ENCODE results near the gene SENP1. TPM values are rescaled to one million over a fixed set of nuclear protein-coding genes. Genes with fewer than 3 reads are reported as not detected.

The SENP1 gene
- total and polyA plus RNA-seq, 7 donors: 4.2 to 26.0 (median 16.9) TPM

GRCh38 chr12:48028541-48029431 lies 77.1 kb downstream of the SENP1 start:
- H3K36me3 ChIP-seq: no peaks in the 10 kb centered on the region
- no peak overlapping the region for H3K4me3 ChIP-seq
- H3K27ac ChIP-seq: no peak overlapping the region
- WGBS, 2 donors: 49 to 51% methylated on average over 5 of the region's 5 CpGs
- H3K4me1 ChIP-seq: no peaks in the 10 kb centered on the region
- no peak for TF ChIP-seq POLR2AphosphoS5 (IDR thresholded peaks at IDR 0.05)
- no peak for TF ChIP-seq EP300 (IDR thresholded peaks at IDR 0.05)
- no peak for TF ChIP-seq POLR2A (IDR thresholded peaks at IDR 0.05)
- TF ChIP-seq CTCF (IDR thresholded peaks at IDR 0.05): no peak
- intact Hi-C loops (cut with DNase I): no loop called here
- H3K27me3 ChIP-seq: no peaks in the 10 kb centered on the region
- no peak for DNase-seq
- no peaks in the 10 kb centered on the region for H3K9me3 ChIP-seq

- Histone ChIP-seq H3K27me3 (no peaks in the 10 kb centered on the region), H3K4me3 (no peak overlapping the region), H3K4me1 (no peaks in the 10 kb centered on the region), H3K9me3 (no peaks in the 10 kb centered on the region), H3K27ac (no peak overlapping the region), H3K36me3 (no peaks in the 10 kb centered on the region)
- intact Hi-C loops (cut with DNase I): no loop called here
- WGBS, 2 donors: 69 to 89% methylated on average over 18 of the region's 18 CpGs
- DNase-seq: no peak
- TF ChIP-seq POLR2AphosphoS5 (IDR thresholded peaks at IDR 0.05) (no peak), EP300 (IDR thresholded peaks at IDR 0.05) (no peak)
Observed at GRCh38 chr12:48027183-48028002, 78.5 kb downstream of the SENP1 start.

- WGBS, 2 donors: 84 to 91% methylated on average over 7 of the region's 7 CpGs
- H3K36me3 ChIP-seq: no peaks in the 10 kb centered on the region
- TF ChIP-seq POLR2A (IDR thresholded peaks at IDR 0.05) (no peak), EP300 (IDR thresholded peaks at IDR 0.05) (no peak), CTCF (IDR thresholded peaks at IDR 0.05) (no peak), POLR2AphosphoS5 (IDR thresholded peaks at IDR 0.05) (no peak)
- intact Hi-C loops (cut with DNase I): no loop called here
- no peaks in the 10 kb centered on the region for H3K9me3 ChIP-seq
- no peak for DNase-seq
- no peak overlapping the region for H3K27ac ChIP-seq
- no peak overlapping the region for H3K4me3 ChIP-seq
- H3K4me1 ChIP-seq: no peaks in the 10 kb centered on the region
- peaks cover 0 to 5% (median 3%) of the 10 kb centered on the region in 3 donors for H3K27me3 ChIP-seq
Observed at GRCh38 chr12:48026060-48026827, 79.6 kb downstream of the SENP1 start.

GRCh38 chr12:48025281-48025680 lies 80.6 kb downstream of the SENP1 start:
- WGBS, 2 donors: 79 to 87% methylated on average over 7 of the region's 7 CpGs
- Histone ChIP-seq H3K4me1 (no peaks in the 10 kb centered on the region), H3K9me3 (no peaks in the 10 kb centered on the region), H3K27me3 (peaks cover 0 to 9% (median 3%) of the 10 kb centered on the region in 3 donors), H3K36me3 (no peaks in the 10 kb centered on the region), H3K27ac (no peak overlapping the region), H3K4me3 (no peak overlapping the region)
- no peak for DNase-seq
- TF ChIP-seq POLR2A (IDR thresholded peaks at IDR 0.05) (no peak), EP300 (IDR thresholded peaks at IDR 0.05) (no peak), CTCF (IDR thresholded peaks at IDR 0.05) (no peak), POLR2AphosphoS5 (IDR thresholded peaks at IDR 0.05) (no peak)
- intact Hi-C loops (cut with DNase I): no loop called here

All from sigmoid colon (tissue), 7 donors.